NAMALWA (cell line): Measurements from ENCODE around the gene ZMYM4.

Source experiments
- DNase-seq: peaks from one replicate; pipeline ENCODE4 v3.0.0-alpha.2; 2015; ENCODE audit warnings: low spot score

The ZMYM4 gene

DNA sequence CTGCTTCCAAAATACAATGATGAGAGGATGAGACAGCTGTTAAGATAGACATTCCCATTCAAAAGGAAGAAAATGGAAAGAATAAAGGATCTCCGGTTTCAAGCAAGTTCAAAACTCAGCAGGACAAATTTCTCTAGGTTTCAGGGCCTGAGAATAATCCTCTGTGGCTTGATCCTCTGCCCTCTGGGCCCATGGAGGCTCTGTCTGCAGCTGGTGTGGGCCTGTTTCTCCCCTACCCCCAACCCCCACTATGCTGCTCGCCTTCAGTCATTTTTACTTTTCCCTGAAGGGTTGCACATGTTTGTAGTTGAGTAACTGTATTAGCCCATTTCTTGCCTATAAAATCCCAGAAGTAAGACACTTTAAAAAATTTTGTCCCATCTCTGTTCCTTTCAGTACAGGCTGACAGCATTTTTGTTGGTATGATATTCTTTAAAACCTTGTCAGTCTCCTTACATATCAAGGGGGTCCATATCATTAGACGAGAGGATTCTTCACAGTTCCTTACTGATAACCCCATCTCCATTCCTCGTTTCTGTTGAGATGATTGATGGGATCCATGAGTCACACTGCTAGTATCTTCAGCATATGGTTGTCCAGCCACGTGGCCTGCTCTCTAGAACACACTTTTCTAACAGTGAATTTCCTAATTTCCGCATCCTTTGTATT is 10.5 kb downstream of the ZMYM4 start:
- DNase-seq: no peak

DNA sequence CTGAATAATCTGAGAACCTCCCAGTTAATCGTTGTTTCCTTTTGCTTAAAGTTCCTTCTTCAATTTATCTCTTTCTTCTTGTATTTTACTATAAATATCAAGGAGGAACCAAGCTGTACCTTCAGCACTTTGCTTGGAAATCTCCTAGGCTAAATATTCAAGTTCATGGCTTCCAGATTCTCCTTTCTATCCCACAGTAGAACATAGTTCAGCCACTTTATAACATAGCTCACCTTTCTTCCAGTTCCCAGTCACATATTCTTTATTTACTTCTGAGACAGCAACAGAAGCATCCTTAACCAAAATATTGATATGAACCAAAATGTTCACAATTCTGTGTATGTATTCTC is 11.0 kb downstream of the ZMYM4 start:
- DNase-seq: no peak

DNA sequence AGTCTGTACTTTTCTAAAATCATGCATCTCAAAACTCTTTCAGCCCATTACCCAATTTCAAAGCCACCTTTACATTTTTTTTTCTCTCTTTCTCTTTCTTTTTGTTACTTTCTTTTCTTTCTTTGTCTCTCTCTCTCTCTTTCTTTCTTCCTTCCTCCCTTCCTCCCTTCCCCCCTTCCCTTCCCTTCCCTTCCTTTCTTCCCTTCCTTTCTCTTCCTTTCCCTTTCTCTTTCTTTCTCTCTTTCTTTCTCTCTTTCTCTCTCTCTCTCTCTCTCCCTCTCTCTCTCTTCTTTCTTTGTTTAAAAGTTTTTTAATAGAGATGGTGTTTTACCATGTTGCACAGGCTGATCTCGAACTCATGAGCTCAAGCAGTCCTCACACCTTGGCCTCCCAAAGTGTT is 11.5 kb downstream of the ZMYM4 start:
- DNase-seq: no peak

DNA sequence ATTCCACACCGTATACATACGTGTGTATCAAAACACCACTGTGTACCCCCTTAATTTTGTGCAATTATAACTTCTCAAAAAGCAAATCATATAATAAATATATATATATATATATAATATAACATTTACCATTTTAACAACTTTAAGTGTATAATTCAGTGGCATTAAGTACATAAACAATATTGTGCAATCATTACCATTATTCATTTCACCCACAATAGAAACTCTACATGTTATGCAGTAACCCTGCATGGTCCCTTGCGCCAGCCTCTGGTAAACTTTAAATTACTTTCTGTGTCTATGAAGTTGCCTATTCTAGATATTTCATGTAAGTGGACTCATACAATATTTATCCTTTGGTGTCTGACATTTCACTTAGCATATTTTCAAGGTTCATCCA is 13.1 kb downstream of the ZMYM4 start:
- no peak for DNase-seq

DNA sequence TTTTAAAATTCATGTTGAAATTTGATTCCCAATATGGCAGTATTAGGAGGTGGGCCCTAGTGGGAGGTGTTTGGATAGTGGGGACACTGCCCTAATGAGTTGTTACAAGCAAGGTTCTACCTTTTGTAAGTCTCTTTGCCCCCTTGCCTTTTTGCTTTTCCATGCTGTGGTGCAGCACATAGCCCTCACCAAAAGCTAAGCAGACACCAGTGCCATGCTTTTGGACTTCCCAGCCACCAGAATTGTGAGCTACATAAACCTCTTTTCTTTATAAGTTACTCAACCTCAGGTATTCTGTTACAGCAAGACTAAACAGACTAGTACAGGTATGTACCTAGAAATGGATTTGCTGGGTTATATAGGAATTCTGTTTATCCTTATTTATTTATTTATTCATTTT is 13.7 kb downstream of the ZMYM4 start:
- DNase-seq: no peak

DNA sequence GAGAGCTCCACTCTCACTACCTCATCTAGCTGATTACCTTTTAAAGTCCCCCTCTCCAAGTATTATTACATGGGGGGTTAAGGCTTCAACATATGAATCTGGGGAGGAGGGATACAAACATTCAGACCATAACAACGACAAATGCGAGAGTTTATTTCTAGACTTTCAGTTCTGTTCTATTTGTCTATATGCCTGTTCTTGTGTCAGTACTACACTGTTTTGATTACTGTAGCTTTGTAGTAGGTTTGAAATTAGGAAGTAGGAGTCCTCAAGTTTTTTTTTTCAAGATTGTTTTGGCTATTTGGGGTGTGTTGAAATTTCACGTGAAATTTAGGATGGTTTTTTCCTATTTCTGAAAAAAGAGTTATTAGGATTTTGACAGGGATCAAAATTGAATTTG is 16.3 kb downstream of the ZMYM4 start:
- no peak for DNase-seq

DNA sequence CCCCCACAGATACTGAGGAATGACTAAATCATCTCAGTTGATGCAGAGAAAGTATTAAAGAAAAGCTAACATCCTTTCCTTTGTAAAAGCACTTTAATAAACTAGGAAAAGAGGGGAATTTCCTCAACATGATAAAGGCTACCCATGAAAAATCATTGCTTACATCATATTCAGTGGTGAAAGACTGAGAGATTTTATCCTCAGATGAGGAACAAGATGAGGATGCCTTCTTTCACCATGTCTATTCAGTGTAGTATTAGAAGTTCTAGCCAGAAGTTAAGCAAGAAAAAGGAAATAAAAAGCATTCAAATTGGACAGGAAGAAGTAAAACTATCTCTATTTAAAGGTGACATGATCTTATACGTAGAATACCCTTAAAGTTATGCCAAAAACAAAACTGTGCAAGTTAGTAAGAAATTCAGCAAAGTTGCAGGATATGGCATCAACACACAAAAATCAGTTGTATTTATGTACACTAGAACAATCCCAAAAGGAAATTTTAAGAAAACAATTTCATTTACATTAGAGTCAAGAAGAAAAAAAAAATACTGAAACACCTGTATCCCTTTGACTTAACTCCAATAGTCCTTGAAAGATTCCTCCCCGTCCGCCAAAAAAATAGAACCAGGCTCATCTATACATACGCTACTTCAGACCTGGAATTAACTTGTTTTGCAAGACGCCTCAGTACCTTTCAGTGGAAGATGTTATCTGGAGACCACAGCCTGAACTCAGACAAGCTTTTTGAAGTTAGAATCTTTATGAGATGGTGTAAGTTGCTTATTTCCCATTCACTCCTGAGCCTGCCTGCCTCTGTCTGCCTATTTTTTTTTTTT is 17.5 kb downstream of the ZMYM4 start:
- no peak for DNase-seq

DNA sequence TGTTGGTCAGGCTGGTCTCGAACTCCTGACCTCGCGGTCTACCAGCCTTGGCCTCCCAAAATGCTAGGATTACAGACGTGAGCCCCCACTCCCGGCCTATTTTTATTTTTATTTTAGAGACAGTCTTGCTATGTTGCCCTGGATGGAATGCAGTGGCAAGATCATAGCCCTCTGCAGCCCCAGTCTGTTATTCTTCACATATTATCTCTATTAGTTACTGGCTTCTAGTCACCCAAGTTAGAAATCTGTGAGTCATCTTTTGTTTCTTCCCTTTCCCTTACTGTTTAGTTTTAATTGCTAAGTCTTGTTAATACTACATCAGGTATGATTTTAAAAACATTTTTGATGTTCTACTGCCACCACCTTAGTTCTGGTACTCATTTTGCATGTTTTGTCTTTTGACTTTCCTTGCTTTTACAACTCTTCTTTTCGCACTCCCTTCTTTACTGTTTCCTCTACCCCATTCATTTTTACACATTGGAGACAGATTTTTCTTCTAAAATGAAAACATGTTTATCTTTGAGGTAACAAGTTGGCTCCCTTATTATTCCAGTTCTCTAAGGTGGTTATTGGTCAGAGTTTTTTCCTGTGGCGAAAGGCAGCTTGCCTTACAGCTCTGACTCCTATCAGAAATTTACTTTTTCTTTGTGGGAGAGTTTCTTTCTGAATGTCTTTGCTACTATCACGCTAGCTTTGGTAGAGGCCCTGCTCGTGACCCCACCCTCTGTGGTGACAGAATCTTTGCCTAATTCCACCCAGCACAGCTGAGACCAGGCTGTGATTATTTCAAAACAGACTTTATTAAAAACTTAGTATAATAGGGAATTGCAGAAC is 19.5 kb downstream of the ZMYM4 start:
- no peak for DNase-seq

DNA sequence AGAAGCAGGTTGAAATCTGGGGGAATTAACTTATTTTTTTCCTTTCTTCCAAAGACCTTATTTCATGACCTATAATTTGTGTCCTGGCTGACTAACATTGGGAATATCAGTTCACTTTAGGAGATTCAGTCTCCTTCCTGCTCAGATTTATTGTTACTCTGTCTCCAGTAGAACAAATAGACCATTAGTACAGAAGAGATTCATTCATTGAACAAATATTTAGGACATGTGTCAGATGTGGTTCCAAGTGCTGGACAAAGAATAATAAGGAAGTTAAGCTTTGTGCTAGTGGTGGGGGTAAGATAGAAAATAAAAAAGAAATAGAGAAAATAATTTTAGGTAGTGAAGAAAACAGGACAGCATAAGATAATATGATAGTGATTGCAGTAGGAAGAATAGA is 20.3 kb downstream of the ZMYM4 start:
- no peak for DNase-seq

DNA sequence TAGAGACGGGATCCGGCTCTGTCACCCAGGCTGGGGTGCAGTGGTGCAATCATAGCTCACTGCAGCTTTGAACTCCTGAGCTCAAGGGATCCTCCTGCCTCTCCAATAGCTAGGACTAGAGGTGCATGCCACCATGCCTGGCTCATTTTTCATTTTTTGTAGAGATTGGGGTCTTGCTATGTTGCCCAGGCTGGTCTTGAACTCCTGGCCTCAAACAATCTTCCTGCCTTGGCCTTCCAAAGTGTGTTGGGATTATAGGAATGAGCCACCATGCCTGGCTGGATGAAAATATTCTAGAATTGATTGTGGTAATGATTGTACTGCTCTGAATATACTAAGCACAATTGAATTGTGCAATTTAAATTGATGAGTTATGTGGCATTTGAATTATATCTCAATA is 21.9 kb downstream of the ZMYM4 start:
- DNase-seq: no peak

DNA sequence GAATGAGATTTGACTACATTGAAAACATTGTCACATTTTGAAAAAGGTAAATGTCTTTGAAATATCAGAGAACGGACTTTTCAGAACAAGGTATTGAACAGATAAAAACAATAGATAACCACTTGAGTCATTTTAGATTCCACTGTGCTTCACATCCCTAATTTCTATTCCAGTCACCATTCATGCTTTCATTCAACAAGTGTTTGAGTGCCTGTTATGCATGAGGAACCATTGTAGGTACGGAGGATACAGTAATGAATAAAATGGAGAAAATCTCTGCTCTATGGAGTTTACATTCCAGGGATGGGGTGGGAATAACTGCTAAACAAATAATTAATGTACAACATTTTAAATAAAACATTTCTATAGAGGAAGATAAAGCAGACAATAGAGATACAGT is 26.3 kb downstream of the ZMYM4 start:
- DNase-seq: no peak

DNA sequence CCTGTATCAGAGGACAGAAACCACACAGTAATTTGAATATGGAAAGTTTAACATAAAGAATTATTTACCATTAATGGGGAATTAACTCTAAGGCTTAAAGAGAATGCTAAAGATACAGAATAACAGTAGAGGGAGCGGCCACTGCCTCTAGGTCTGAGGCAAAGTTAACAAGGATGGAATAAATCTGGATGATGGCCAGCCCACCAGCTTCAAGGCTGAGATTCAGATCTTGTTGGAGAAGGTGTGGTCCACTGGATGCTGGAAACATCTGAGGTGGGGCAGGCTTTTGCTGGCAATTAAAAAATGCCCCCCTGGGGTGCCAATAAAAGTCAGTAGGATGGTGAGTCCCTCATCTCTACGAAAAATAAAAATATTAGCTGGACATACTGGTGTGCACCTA is 29.4 kb downstream of the ZMYM4 start:
- no peak for DNase-seq

DNA sequence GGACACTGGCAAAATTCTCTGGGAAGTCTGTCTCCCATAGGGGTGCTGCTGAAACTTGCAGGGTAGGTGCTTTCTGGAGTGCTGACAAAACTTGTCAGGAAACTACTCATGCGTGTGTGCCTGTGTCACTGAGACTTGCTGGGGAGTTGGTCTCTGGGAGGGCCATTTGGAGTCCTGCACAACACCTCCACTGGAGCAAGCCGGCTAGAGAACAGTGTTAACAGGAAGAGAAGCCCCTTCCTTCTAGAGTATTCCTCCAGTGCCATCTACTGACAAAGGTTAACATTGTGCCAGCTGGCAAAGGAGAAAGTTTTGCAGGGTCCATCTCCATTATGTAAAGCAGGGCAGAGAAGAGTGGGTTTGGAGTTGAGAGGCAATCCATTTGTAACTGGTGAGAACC is 30.0 kb downstream of the ZMYM4 start:
- peak; percentile 64 for DNase-seq

DNA sequence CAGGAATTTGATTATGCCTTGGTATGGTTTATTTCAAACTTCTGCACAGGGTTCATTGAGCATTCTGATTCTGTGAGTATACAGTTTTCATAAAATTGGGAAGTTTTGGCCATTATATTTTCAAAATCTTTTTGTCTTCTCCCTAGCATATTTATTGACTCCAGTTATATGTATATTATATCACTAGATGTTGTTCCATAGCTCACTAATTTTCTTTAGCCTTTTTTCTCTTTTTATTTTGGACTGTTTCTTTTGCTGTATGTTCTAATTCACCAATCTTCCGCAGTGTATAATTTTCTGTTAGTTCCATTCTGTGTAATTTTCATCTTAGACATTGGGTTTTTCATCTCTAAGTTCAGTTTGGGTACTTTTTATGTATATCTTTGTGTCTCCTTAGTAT is 31.9 kb downstream of the ZMYM4 start:
- no peak for DNase-seq

DNA sequence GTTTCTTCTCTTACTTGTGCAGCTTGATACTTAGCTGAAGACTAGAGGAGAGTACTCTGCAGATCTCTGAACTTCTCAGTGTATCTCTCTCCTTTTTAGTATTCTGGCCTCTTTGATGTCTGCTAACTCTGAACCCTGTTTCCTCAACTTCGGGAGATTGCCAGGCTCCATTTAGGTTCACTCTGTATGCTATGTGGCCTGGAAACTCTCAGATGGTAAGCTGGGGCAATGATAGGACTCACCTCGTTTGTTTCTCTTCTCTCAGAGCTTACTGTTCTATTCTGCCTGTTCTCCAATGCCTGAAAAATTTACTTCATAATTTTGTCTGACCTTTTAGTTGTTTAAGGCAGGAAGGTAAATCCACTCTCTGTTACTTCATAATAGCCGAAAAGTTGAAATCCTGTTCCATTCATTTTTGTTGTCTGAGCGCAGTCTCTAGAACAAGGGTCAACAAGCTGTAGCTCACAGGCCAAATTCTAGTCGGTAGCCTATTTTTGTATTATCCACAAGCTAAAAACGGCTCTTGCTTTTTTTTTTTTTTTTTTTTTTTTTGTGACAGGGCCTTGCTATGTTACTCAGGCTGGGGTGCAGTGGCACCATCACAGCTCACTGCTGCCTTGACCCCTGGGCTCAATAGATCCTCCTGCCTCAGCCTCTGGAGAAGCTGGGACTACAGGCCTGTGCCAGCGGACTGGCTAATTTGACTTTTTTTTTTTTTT is 33.3 kb downstream of the ZMYM4 start:
- no peak for DNase-seq

DNA sequence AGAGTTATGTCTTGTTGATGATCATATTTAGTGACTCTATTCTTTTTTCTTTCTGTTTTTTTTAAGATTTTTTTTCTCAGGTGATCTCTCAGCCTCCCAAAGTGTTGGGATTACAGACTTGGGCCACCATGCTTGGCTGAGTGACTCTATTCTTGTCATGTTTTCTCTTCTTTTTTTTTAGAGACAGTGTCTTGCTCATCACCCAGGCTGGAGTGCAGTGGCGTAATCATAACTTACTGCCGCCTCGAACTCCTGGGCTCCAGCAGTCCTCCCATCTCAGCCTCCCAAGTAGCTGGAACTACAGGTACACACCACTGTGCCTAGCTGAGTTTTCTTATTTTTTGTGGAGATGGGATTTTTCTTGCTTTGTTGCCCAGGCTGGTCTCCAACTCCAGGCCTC is 36.9 kb downstream of the ZMYM4 start:
- no peak for DNase-seq

DNA sequence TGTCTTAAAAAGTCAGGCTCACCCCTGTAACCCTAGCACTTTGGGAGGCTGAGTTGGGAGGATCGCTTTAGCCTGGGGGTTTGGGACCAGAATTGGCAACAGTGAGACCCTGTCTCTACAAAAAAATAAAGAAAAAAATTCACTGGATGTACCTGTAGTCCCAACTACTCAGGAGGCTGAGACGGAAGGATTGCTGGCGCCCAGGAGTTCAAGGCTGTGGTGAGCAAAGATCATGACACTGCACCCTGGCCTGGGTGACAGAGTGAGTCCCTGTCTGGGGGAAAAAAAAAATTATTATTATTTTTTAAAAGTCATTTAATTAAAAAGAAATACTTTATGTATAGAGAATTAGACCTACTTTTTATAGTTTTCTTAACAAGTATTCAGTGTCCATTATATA is 47.1 kb downstream of the ZMYM4 start:
- DNase-seq: no peak

DNA sequence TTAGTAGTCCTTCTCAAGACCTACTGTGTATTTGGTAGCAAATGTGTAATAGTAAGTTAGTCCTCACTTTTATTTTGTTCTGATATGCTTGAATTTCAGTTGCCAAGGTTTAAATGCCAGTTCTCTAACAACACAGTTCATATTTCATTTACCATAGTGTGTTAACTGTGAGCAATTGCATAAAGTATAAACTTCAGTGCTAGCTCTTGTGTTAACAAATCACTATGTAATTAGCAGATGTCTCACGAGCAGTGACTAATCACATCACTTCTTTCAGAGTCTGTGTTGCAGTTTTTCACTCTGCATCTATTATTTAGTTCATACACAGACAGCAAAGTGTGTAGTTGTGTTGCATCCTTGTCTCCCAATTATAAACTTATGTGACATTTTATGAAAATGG is 47.8 kb downstream of the ZMYM4 start:
- no peak for DNase-seq

DNA sequence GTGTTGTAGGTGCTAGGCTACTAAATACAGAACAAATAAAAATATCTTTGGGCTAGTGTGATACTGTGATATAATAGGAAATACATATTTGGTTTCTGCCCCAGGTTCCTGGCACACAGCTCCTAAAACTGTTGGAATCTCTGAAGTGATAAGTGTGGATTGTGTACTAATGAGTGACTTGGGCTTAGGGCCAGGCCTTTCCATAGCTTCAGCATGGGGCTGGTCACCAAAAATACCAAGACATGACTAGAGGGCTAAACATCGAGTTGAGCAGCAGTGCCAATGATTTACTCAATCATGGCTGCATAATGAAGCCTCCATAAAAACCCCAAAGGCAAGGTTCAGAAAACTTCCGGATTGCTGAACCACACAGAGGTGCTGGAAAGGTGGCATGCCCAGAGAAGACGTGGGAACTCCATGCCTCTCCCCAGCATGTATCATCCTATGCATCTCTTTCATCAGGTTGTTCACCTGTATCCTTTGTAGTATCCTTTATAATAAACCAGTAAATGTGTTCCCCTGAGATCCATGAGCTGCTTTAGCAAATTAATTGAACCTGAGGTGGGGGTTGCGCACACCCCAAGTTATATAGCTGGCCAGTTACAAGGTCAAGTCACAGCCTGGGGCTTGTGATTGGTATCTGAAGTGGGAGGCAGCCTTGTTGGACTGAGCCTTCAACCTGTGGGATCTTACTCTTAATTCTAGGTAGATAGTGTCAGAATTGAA is 51.6 kb downstream of the ZMYM4 start:
- DNase-seq: no peak

DNA sequence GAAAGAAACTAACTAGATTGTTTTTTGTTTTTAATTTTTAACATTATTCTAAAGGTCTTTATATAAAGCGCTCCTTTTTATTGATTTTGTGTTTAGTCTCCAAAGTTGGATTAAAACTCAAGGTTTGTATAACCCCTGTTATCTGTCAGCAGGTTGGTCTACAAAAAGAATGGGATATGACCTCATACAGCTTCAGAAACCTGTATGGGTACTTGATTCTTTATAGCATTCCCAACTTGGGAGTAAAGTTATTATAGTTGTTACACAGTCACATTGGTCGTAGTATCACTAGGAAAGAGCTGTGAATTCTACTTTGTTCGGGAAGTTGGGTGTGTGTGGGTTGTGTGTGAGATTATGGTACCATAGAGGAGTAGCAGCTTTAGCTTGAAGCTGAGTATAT is 52.4 kb downstream of the ZMYM4 start:
- no peak for DNase-seq

DNA sequence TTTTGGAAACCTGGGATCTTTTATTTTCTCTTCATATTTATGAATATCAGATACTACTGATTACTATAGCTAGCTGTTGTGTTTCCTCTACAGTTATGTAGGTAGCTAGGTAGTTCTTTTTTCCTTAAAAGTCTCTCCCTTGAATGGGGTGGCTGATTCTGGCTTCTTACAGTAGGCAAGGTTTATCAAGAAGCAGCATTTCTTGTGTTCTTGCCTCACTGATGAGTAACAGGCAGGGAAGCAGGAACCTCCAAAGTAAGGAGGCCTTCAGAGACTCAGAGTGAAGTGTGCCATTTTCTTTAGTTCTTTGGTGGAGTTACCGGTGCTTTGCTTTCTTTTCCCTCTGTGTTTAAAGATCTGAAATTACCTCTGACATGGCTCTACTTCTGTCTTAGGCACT is 56.0 kb downstream of the ZMYM4 start:
- DNase-seq: no peak
